ENCODE results near the gene PLXDC2. TPM values are rescaled to one million over a fixed set of nuclear protein-coding genes. Genes with fewer than 3 reads are reported as not detected.

The PLXDC2 gene
- total RNA-seq, 2 donors from 2014 or later: 0.07 to 0.09 TPM

GRCh38 chr10:20091698-20092097 is 275.5 kb downstream of the PLXDC2 start:
- H3K4me1 Mint-ChIP-seq (ENCODE audit: low read depth): no peaks in the 10 kb centered on the region
- no peaks in the 10 kb centered on the region for H3K27me3 Mint-ChIP-seq (ENCODE audit: low read depth)
- H3K36me3 Mint-ChIP-seq (ENCODE audit: insufficient read depth in 2 of 2): peaks cover 0 to 2% of the 10 kb centered on the region in 2 donors
- DNase-seq (no peak), ATAC-seq (replicated peaks in 1 of 2) (no peak)
- H3K4me3 Mint-ChIP-seq: no peak overlapping the region
- H3K27ac Mint-ChIP-seq: no peak overlapping the region
- H3K9me3 Mint-ChIP-seq: peaks cover 9 to 12% of the 10 kb centered on the region in 2 donors

DNA sequence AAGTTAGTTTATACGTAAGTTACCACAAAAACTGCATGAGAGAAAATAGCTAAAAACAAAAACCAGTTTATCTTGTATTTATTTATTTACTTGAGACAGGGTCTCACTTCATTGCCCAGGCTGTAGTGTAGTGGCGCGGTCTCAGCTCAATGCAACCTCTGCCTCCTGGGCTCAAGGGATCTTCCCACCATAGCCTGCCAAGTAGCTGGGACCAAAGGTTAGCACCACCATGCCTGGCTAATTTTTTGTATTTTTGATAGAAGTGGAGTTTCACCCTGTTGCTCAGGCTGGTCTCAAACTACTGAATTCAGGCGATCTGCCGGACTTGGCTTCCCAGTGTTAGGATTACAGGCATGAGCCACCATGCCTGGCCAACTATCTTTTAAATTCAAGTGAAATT is 277.4 kb downstream of the PLXDC2 start:
- no peak for ATAC-seq (replicated peaks in 1 of 2)
- no peak for DNase-seq
- no peak overlapping the region for H3K4me3 Mint-ChIP-seq
- peaks cover 0 to 2% of the 10 kb centered on the region in 2 donors for H3K36me3 Mint-ChIP-seq (ENCODE audit: insufficient read depth in 2 of 2)
- no peak overlapping the region for H3K27ac Mint-ChIP-seq
- H3K9me3 Mint-ChIP-seq: peaks cover 9 to 12% of the 10 kb centered on the region in 2 donors
- no peaks in the 10 kb centered on the region for H3K4me1 Mint-ChIP-seq (ENCODE audit: low read depth)
- H3K27me3 Mint-ChIP-seq (ENCODE audit: low read depth): no peaks in the 10 kb centered on the region

DNA sequence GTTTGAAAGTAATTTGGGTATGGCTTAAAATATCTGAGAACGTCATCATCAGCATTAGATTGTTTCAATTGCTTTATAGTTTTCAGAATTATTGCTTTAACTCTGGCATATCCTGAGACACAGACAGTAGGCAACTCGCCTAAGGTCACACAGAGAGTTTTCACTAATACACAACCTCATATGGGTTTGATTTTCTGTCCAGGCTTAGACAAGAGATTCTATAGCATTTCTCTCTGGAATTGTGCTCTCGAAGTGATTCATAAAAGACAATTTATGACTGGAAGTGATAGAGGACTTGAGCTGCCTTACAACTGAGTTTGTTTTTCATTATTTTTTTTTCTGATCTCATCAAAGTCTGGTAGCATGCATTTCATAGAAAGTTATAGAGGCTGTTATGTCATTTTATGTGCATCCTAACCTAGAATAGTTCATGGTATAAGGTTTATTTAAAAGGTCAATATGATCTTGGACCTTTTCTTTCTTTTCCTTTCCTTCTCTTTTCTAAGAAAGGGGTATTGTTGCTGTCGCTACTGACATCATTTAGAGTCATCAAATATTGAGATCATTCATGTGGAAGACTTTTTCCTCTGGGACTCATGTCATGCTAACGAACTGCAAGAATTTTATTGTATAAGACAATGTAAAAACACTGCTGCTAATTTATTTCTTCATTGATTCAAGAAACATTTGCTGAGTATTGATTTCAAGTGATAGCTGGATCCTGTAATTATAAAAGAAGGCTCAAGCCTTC is 278.2 kb downstream of the PLXDC2 start:
- Mint-ChIP-seq H3K9me3 (peaks cover 7 to 8% of the 10 kb centered on the region in 2 donors), H3K27ac (no peak overlapping the region), H3K36me3 (ENCODE audit: insufficient read depth in 2 of 2) (peaks cover 0 to 2% of the 10 kb centered on the region in 2 donors), H3K27me3 (ENCODE audit: low read depth) (no peaks in the 10 kb centered on the region), H3K4me3 (no peak overlapping the region), H3K4me1 (ENCODE audit: low read depth) (no peaks in the 10 kb centered on the region)
- ATAC-seq (replicated peaks in 1 of 2) (no peak), DNase-seq (no peak)

- Mint-ChIP-seq H3K27ac (no peak overlapping the region), H3K4me1 (ENCODE audit: low read depth) (no peaks in the 10 kb centered on the region)
- no peak for DNase-seq
Measured at GRCh38 chr10:20100171-20100570, 283.9 kb downstream of the PLXDC2 start.

GRCh38 chr10:20105236-20105635 is 289.0 kb downstream of the PLXDC2 start:
- H3K27ac Mint-ChIP-seq: no peak overlapping the region
- ATAC-seq (replicated peaks in 1 of 2) (no peak), DNase-seq (no peak)
- H3K27me3 Mint-ChIP-seq (ENCODE audit: low read depth): no peaks in the 10 kb centered on the region
- no peaks in the 10 kb centered on the region for H3K4me1 Mint-ChIP-seq (ENCODE audit: low read depth)
- peaks cover 2% of the 10 kb centered on the region in 2 donors for H3K36me3 Mint-ChIP-seq (ENCODE audit: insufficient read depth in 2 of 2)
- H3K9me3 Mint-ChIP-seq: peaks cover 3 to 9% of the 10 kb centered on the region in 2 donors
- H3K4me3 Mint-ChIP-seq: no peak overlapping the region

More at GRCh38 chr10:20100171-20100570, 283.9 kb downstream of the PLXDC2 start:
- H3K36me3 Mint-ChIP-seq (ENCODE audit: insufficient read depth in 2 of 2): peaks cover 2 to 4% of the 10 kb centered on the region in 2 donors
- no peak overlapping the region for H3K4me3 Mint-ChIP-seq
- ATAC-seq (replicated peaks in 1 of 2): no peak
- no peaks in the 10 kb centered on the region for H3K27me3 Mint-ChIP-seq (ENCODE audit: low read depth)
- peaks cover 8 to 16% of the 10 kb centered on the region in 2 donors for H3K9me3 Mint-ChIP-seq

GRCh38 chr10:20105931-20106330 is 289.7 kb downstream of the PLXDC2 start:
- no peak overlapping the region for H3K4me3 Mint-ChIP-seq
- DNase-seq (no peak), ATAC-seq (replicated peaks in 1 of 2) (no peak)
- no peaks in the 10 kb centered on the region for H3K4me1 Mint-ChIP-seq (ENCODE audit: low read depth)
- H3K27ac Mint-ChIP-seq: no peak overlapping the region
- peaks cover 2% of the 10 kb centered on the region in 2 donors for H3K36me3 Mint-ChIP-seq (ENCODE audit: insufficient read depth in 2 of 2)
- H3K27me3 Mint-ChIP-seq (ENCODE audit: low read depth): no peaks in the 10 kb centered on the region
- H3K9me3 Mint-ChIP-seq: peaks cover 3 to 9% of the 10 kb centered on the region in 2 donors

DNA sequence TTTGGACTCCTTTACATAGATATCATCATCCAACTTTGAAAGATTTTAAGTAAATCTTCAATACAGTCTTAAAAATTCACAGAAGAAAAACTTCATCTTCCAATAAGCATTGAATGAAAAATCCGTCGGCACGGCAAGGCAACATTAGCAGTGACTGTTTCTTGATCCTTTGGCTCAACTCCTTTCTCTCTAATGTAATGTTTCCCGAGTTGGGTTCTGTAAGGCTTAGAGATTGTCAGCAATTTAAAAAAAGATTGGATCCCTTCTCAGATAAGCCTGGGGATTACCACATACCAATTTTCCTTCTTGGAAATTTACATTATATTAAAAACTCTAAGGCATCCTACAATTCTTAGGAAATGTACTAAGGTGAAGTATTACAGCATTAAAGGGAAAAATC is 291.8 kb downstream of the PLXDC2 start:
- no peak for ATAC-seq (replicated peaks in 1 of 2)
- H3K4me1 Mint-ChIP-seq (ENCODE audit: low read depth): no peaks in the 10 kb centered on the region
- DNase-seq: no peak
- no peak overlapping the region for H3K27ac Mint-ChIP-seq
- H3K4me3 Mint-ChIP-seq: no peak overlapping the region
- H3K27me3 Mint-ChIP-seq (ENCODE audit: low read depth): no peaks in the 10 kb centered on the region
- peaks cover 2% of the 10 kb centered on the region in 2 donors for H3K36me3 Mint-ChIP-seq (ENCODE audit: insufficient read depth in 2 of 2)
- H3K9me3 Mint-ChIP-seq: peaks cover 3% of the 10 kb centered on the region in 2 donors

- ATAC-seq (replicated peaks in 1 of 2) (no peak), DNase-seq (no peak)
- Mint-ChIP-seq H3K9me3 (no peaks in the 10 kb centered on the region), H3K4me1 (ENCODE audit: low read depth) (no peaks in the 10 kb centered on the region), H3K27ac (no peak overlapping the region), H3K4me3 (no peak overlapping the region), H3K27me3 (ENCODE audit: low read depth) (no peaks in the 10 kb centered on the region), H3K36me3 (ENCODE audit: insufficient read depth in 2 of 2) (no peaks in the 10 kb centered on the region)
Measured at GRCh38 chr10:20109613-20110012, 293.4 kb downstream of the PLXDC2 start.

- Mint-ChIP-seq H3K27me3 (ENCODE audit: low read depth) (no peaks in the 10 kb centered on the region), H3K27ac (no peak overlapping the region), H3K4me1 (ENCODE audit: low read depth) (no peaks in the 10 kb centered on the region), H3K9me3 (no peaks in the 10 kb centered on the region), H3K4me3 (no peak overlapping the region), H3K36me3 (ENCODE audit: insufficient read depth in 2 of 2) (no peaks in the 10 kb centered on the region)
- ATAC-seq (replicated peaks in 1 of 2): no peak
- DNase-seq: no peak
Measured at GRCh38 chr10:20110125-20111100, 294.2 kb downstream of the PLXDC2 start.

GRCh38 chr10:20114179-20114578 is 297.9 kb downstream of the PLXDC2 start:
- ATAC-seq (replicated peaks in 1 of 2) (no peak), DNase-seq (no peak)
- Mint-ChIP-seq H3K4me3 (no peak overlapping the region), H3K9me3 (peaks cover 0 to 2% of the 10 kb centered on the region in 2 donors), H3K36me3 (ENCODE audit: insufficient read depth in 2 of 2) (no peaks in the 10 kb centered on the region), H3K27me3 (ENCODE audit: low read depth) (no peaks in the 10 kb centered on the region), H3K4me1 (ENCODE audit: low read depth) (no peaks in the 10 kb centered on the region), H3K27ac (no peak overlapping the region)

DNA sequence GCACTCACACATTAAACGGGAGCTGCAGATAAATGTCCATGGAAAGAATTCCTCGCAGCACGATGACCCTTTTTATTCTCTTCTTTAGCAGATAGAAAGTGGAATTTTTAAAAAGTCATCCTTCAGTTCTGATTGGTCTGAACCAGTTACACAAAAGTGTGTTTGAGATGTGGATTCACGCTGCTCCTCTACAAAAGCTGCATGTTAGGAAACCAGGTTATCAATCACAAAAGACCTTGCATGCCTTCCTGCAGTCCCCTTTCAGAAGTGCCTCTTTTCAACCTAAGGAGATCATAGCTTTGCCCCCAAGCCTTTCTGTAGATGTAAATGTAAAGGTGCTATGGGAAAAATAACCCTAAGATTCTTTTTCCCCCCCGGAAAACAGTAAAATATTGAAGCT is 299.7 kb downstream of the PLXDC2 start:
- Mint-ChIP-seq H3K27me3 (ENCODE audit: low read depth) (no peaks in the 10 kb centered on the region), H3K9me3 (peaks cover 0 to 5% of the 10 kb centered on the region in 2 donors), H3K4me3 (no peak overlapping the region), H3K27ac (no peak overlapping the region), H3K4me1 (ENCODE audit: low read depth) (no peaks in the 10 kb centered on the region), H3K36me3 (ENCODE audit: insufficient read depth in 2 of 2) (no peaks in the 10 kb centered on the region)
- ATAC-seq (replicated peaks in 1 of 2) (no peak), DNase-seq (no peak)

GRCh38 chr10:20117471-20117870 is 301.2 kb downstream of the PLXDC2 start:
- no peak for ATAC-seq (replicated peaks in 1 of 2)

GRCh38 chr10:20118119-20118518 is 301.9 kb downstream of the PLXDC2 start:
- Mint-ChIP-seq H3K9me3 (peaks cover 1 to 8% of the 10 kb centered on the region in 2 donors), H3K4me3 (no peak overlapping the region), H3K36me3 (ENCODE audit: insufficient read depth in 2 of 2) (no peaks in the 10 kb centered on the region), H3K27ac (no peak overlapping the region), H3K27me3 (ENCODE audit: low read depth) (no peaks in the 10 kb centered on the region), H3K4me1 (ENCODE audit: low read depth) (no peaks in the 10 kb centered on the region)
- no peak for ATAC-seq (replicated peaks in 1 of 2)
- no peak for DNase-seq

More at GRCh38 chr10:20117471-20117870, 301.2 kb downstream of the PLXDC2 start:
- DNase-seq: no peak
- no peaks in the 10 kb centered on the region for H3K36me3 Mint-ChIP-seq (ENCODE audit: insufficient read depth in 2 of 2)
- H3K4me3 Mint-ChIP-seq: no peak overlapping the region
- H3K27me3 Mint-ChIP-seq (ENCODE audit: low read depth): no peaks in the 10 kb centered on the region
- no peaks in the 10 kb centered on the region for H3K4me1 Mint-ChIP-seq (ENCODE audit: low read depth)
- H3K27ac Mint-ChIP-seq: no peak overlapping the region
- peaks cover 1 to 8% of the 10 kb centered on the region in 2 donors for H3K9me3 Mint-ChIP-seq

All from activated T-cell treated with anti-CD3 and anti-CD28 coated beads, Interleukin-2, amount 50 U/mL, for 72 hours (primary cell).